Fibroblast of lung (primary cell): ENCODE results near the gene DEDD2. TPM values are rescaled to one million over a fixed set of nuclear protein-coding genes. Genes with fewer than 3 reads are reported as not detected.

Experiments
- DNase-seq, 2 donors: peaks; one replicate each; pipeline versions ENCODE4 v3.0.0 to v3.0.0-alpha.2; 2010; ENCODE audit warnings: low read depth in 2 of 2
- H2AFZ ChIP-seq: 2 replicates; pipeline ENCODE4 v1.5.1; 2012; ENCODE audit warnings: low read length, control low read depth, inconsistent platforms
- H3K27ac ChIP-seq: 2 replicates; pipeline ENCODE4 v1.5.1; 2011; ENCODE audit warnings: low read length, control low read depth; ENCODE audit not compliant: insufficient read depth
- H3K27me3 ChIP-seq: 2 replicates; pipeline ENCODE4 v1.5.1; 2011; ENCODE audit warnings: mild to moderate bottlenecking, low read length; ENCODE audit not compliant: control insufficient read depth, insufficient read depth
- H3K36me3 ChIP-seq: 2 replicates; pipeline ENCODE4 v1.5.1; 2011; ENCODE audit warnings: low read length; ENCODE audit not compliant: control insufficient read depth, insufficient read depth
- H3K4me1 ChIP-seq: 2 replicates; pipeline ENCODE4 v1.5.1; 2011; ENCODE audit warnings: low read length; ENCODE audit not compliant: control insufficient read depth, insufficient read depth; ENCODE audit errors: extremely low read depth
- H3K4me2 ChIP-seq: 2 replicates; pipeline ENCODE4 v1.5.1; 2011; ENCODE audit warnings: low read length, control low read depth; ENCODE audit not compliant: insufficient read depth; ENCODE audit errors: extremely low read depth
- H3K4me3 ChIP-seq, 4 experiments: fragments of 200-600 bp in 1 of 4; sonication (generic) in 1 of 4; replicated peaks in 1 of 4; 2 replicates each; pipeline ENCODE4 v1.5.1; 2011 to 2016; ENCODE audit warnings: low read length in 4 of 4, low read depth in 3 of 4, mild to moderate bottlenecking in 3 of 4, control low read depth in 2 of 4, inconsistent platforms in 1 of 4, mixed read lengths in 1 of 4; ENCODE audit not compliant: insufficient read depth in 1 of 4; ENCODE audit errors: control extremely low read depth in 1 of 4
- H3K79me2 ChIP-seq: 2 replicates; pipeline ENCODE4 v1.5.1; 2012; ENCODE audit warnings: mild to moderate bottlenecking, low read length, inconsistent platforms; ENCODE audit not compliant: control insufficient read depth, insufficient read depth
- H3K9ac ChIP-seq: 2 replicates; pipeline ENCODE4 v1.5.1; 2011; ENCODE audit warnings: mild to moderate bottlenecking, low read length, control low read depth; ENCODE audit not compliant: insufficient read depth
- H3K9me3 ChIP-seq: 2 replicates; pipeline ENCODE4 v1.5.1; 2012; ENCODE audit warnings: low read depth, low read length; ENCODE audit not compliant: control insufficient read depth, insufficient read depth
- H4K20me1 ChIP-seq: 2 replicates; pipeline ENCODE4 v1.5.1; 2011; ENCODE audit warnings: low read length; ENCODE audit not compliant: control insufficient read depth, insufficient read depth; ENCODE audit errors: extremely low read depth
- CTCF ChIP-seq, 2 donors: IDR thresholded peaks in 1 of 2; conservative IDR thresholded peaks in 1 of 2; 1 replicate in 1 of 2; 2 replicates in 1 of 2; pipeline ENCODE4 v1.5.1; 2011 to 2012; ENCODE audit warnings: low read length in 2 of 2, control low read depth in 1 of 2, inconsistent platforms in 1 of 2, low read depth in 1 of 2, mild to moderate bottlenecking in 1 of 2
- EZH2 ChIP-seq: IDR thresholded peaks from 2 replicates; pipeline ENCODE4 v1.5.1; 2012; ENCODE audit warnings: low read length, control low read depth, mild to moderate bottlenecking; ENCODE audit errors: missing control alignments
- polyA plus RNA-seq, 2 donors: library from polyadenylated mRNA; depleted of rRNA in 1 of 2; stranded (reverse) in 1 of 2; unstranded in 1 of 2; fragments of >200 nt; gene quantifications; 2 replicates each; pipeline ENCODE4 v1.2.1, GENCODE V29; 2011 to 2012; ENCODE audit warnings: missing spikeins in 1 of 2
- total RNA-seq: library from RNA; depleted of rRNA; stranded (reverse); fragments of >200 nt; gene quantifications from 2 replicates; pipeline ENCODE4 v1.2.1, GENCODE V29; 2014

Gene DEDD2
- total and polyA plus RNA-seq, 2 donors (not counting 1 experiment from before 2014, with no cell fraction given): 10.0 to 17.8 TPM

DNA sequence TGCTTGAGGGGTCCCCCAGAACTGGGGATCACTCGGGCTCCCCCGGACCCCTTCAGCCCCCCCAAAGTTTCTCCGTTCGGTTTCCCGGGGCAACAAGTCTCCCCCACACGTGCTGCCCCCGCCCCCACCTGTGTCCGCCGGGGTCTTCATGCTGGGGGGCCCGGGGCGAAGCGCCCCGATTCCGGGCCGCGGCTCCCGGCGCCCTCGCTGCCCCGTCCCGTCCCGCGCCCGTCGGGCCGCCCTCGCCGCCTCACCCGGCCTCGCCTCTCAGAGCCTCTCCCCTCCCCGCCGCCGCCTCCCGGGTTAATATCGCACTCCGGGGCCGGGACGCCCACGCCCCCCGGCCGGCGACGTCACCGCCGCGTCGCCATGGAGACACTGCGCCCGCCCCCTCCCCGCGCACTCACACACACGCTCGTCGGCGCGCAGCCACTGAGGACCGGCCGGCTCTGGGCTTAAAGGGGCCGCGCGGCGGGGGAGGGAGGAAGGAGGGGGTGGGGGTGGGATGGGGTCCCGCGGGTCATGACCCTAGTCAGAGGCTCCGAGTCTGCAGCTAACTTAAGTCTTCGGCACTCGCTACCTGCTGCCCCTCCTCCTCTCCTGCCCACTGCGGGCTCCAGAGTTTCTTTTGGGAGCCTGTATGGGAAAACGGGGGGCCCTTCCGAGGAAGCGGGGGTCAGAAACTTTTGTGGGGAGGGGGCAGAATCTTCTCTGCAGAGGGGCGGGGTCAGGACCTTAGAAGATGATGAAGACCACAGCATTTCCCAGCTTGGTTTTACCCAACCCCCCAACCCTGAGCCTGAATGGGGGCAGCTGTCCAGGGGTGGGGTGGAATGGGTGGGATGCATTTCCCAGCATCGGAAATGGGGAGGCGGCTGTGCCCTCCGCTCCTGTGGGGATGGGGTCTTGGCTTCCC is 37.6 kb upstream of the DEDD2 start, which contains the start of gene ERF:
Gene ERF, minus strand, starts transcription at position 279 of the 916 bp plus-strand sequence. Its CDS starts 129 bp downstream, at position 150.
- Histone ChIP-seq H3K4me2 (peak within 1 kb of the TSS; percentile 89), H2AFZ (peak within 1 kb of the TSS; percentile 64), H3K27me3 (no peaks in the 10 kb centered on the region), H3K4me3 (peak within 1 kb of the TSS; percentile 84 to 98 (median 92)), H3K9ac (peak within 1 kb of the TSS; percentile 95), H3K4me1 (peaks cover 22% of the 10 kb centered on the region), H4K20me1 (no peaks in the 10 kb centered on the region), H3K27ac (peak within 1 kb of the TSS; percentile 93), H3K9me3 (no peaks in the 10 kb centered on the region), H3K36me3 (peaks cover 2% of the 10 kb centered on the region), H3K79me2 (peaks cover 43% of the 10 kb centered on the region)
- peak; percentile 83 to 87 for DNase-seq
- TF ChIP-seq CTCF (conservative IDR thresholded peaks at IDR 0.05 in 1 of 2, IDR thresholded peaks at IDR 0.05 in 1 of 2; ENCODE audit: low read depth in 1 of 2, low read length in 2 of 2): no peak
- no peak for TF ChIP-seq EZH2

GRCh38 chr19:42254089-42254849 is 36.8 kb upstream of the DEDD2 start:
- Histone ChIP-seq H3K36me3 (peaks cover 8% of the 10 kb centered on the region), H3K4me3 (peak overlapping the region; percentile 84 to 98 (median 92)), H4K20me1 (no peaks in the 10 kb centered on the region), H3K9me3 (no peaks in the 10 kb centered on the region), H3K4me1 (peaks cover 23% of the 10 kb centered on the region), H3K4me2 (no peak overlapping the region), H3K27ac (peak overlapping the region; percentile 93), H2AFZ (no peak overlapping the region), H3K79me2 (peaks cover 52% of the 10 kb centered on the region), H3K9ac (peak overlapping the region; percentile 95), H3K27me3 (no peaks in the 10 kb centered on the region)
- DNase-seq: peak; percentile 57 to 60
- no peak for TF ChIP-seq EZH2
- no peak for TF ChIP-seq CTCF (conservative IDR thresholded peaks at IDR 0.05 in 1 of 2, IDR thresholded peaks at IDR 0.05 in 1 of 2; ENCODE audit: low read depth in 1 of 2, low read length in 2 of 2)
